ENCODE results near the gene OR6C70. TPM values are rescaled to one million over a fixed set of nuclear protein-coding genes. Genes with fewer than 3 reads are reported as not detected.

Gene OR6C70
- total RNA-seq, 1 experiment from 2014 or later: not detected

DNA sequence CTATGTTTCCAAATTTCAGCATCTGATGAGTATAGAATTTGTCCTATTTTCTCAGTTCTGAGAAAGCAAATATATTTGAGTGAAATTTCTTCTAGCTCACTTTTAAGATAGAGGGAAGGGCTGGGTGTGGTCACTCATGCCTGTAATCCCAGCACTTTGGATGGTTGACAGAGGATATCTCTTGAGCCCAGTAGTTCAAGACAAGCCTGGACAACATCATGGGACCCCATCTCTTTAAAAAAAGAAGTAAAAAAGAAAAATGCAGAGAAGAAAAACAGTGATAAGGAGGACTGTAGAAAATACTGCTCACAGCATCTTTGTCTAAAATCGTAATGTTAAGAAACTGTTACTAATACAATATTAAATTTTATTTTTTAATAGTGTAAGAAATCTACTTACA, 2.3 kb upstream of the OR6C70 start:
- 0 out of 2 replicates have a peak, but pooled peaks cover 3% of the 10 kb centered on the region for H3K27me3 ChIP-seq (ENCODE audit: control insufficient read depth, insufficient read depth, low read length)
- TF ChIP-seq, protein P1, sequence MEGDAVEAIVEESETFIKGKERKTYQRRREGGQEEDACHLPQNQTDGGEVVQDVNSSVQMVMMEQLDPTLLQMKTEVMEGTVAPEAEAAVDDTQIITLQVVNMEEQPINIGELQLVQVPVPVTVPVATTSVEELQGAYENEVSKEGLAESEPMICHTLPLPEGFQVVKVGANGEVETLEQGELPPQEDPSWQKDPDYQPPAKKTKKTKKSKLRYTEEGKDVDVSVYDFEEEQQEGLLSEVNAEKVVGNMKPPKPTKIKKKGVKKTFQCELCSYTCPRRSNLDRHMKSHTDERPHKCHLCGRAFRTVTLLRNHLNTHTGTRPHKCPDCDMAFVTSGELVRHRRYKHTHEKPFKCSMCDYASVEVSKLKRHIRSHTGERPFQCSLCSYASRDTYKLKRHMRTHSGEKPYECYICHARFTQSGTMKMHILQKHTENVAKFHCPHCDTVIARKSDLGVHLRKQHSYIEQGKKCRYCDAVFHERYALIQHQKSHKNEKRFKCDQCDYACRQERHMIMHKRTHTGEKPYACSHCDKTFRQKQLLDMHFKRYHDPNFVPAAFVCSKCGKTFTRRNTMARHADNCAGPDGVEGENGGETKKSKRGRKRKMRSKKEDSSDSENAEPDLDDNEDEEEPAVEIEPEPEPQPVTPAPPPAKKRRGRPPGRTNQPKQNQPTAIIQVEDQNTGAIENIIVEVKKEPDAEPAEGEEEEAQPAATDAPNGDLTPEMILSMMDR (IDR thresholded peaks at IDR 0.05): no peak
- TF ChIP-seq POLR2AphosphoS5 (IDR thresholded peaks at IDR 0.05; ENCODE audit: low read depth, low read length) (no peak), TCF7L2 (IDR thresholded peaks at IDR 0.05; ENCODE audit: low read depth, low read length) (no peak), SIN3A (IDR thresholded peaks at IDR 0.05; ENCODE audit: borderline replicate concordance, insufficient read depth, low read depth, low read length) (no peak)
- TF ChIP-seq, protein P2, sequence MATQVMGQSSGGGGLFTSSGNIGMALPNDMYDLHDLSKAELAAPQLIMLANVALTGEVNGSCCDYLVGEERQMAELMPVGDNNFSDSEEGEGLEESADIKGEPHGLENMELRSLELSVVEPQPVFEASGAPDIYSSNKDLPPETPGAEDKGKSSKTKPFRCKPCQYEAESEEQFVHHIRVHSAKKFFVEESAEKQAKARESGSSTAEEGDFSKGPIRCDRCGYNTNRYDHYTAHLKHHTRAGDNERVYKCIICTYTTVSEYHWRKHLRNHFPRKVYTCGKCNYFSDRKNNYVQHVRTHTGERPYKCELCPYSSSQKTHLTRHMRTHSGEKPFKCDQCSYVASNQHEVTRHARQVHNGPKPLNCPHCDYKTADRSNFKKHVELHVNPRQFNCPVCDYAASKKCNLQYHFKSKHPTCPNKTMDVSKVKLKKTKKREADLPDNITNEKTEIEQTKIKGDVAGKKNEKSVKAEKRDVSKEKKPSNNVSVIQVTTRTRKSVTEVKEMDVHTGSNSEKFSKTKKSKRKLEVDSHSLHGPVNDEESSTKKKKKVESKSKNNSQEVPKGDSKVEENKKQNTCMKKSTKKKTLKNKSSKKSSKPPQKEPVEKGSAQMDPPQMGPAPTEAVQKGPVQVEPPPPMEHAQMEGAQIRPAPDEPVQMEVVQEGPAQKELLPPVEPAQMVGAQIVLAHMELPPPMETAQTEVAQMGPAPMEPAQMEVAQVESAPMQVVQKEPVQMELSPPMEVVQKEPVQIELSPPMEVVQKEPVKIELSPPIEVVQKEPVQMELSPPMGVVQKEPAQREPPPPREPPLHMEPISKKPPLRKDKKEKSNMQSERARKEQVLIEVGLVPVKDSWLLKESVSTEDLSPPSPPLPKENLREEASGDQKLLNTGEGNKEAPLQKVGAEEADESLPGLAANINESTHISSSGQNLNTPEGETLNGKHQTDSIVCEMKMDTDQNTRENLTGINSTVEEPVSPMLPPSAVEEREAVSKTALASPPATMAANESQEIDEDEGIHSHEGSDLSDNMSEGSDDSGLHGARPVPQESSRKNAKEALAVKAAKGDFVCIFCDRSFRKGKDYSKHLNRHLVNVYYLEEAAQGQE (IDR thresholded peaks at IDR 0.05; ENCODE audit: insufficient read depth in 1 of 2, low read depth in 2 of 2, low read length in 1 of 2): no peak
- H3K36me3 ChIP-seq (ENCODE audit: control insufficient read depth, insufficient read depth, low read length): no peaks in the 10 kb centered on the region
- POLR2A ChIA-PET: no interaction called here
- ATAC-seq: no peak
- H3K27ac ChIP-seq (ENCODE audit: low read length): no peak overlapping the region
- no peak overlapping the region for H3K4me3 ChIP-seq (ENCODE audit: low read depth in 2 of 2, low read length in 2 of 2)
- no TSS peak for BruUV-seq (replicated peaks)
- no peak for DNase-seq (ENCODE audit: low read depth, low spot score)
- no peaks in the 10 kb centered on the region for H3K4me1 ChIP-seq (ENCODE audit: control insufficient read depth, insufficient read depth, low read length)
- in situ Hi-C loops (cut with HindIII; ENCODE audit: low pct_unique_long_range_greater_than_20kb, low sequenced_read_pairs) (no loop called here), intact Hi-C loops (cut with micrococcal nuclease; ENCODE audit: unreplicated experiment) (no loop called here)
- CTCF ChIA-PET: no interaction called here
- no peaks in the 10 kb centered on the region for H3K9me3 ChIP-seq (ENCODE audit: control insufficient read depth, insufficient read depth, low read depth, low read length)

DNA sequence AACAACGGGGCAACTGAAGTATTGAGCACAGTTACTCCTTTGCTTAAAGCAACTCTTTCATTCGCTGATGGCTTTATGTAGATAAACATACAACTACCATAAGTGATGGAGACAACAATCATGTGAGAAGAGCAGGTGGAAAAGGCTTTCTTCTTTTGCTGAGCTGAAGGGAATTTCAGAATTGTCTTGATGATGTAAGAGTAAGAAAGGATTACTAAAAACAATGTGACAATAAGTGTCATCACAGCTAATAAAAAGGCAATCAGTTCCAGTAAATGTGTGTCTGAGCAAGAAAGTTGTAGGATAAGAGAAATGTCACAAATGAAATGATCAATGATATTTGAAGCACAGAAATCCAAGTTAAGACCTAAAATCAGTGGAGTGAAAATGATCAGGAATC, 647 bp downstream of the OR6C70 start:
- no peak overlapping the region for H3K4me3 ChIP-seq (ENCODE audit: low read depth in 2 of 2, low read length in 2 of 2)
- ChIA-PET POLR2A (no interaction called here), CTCF (no interaction called here)
- ATAC-seq (no peak), DNase-seq (ENCODE audit: low read depth, low spot score) (no peak)
- intact Hi-C loops (cut with micrococcal nuclease; ENCODE audit: unreplicated experiment) (no loop called here), in situ Hi-C loops (cut with HindIII; ENCODE audit: low pct_unique_long_range_greater_than_20kb, low sequenced_read_pairs) (no loop called here)
- TF ChIP-seq, protein P1 (IDR thresholded peaks at IDR 0.05): no peak
- TF ChIP-seq, protein P2 (IDR thresholded peaks at IDR 0.05; ENCODE audit: insufficient read depth in 1 of 2, low read depth in 2 of 2, low read length in 1 of 2): no peak
- TF ChIP-seq SIN3A (IDR thresholded peaks at IDR 0.05; ENCODE audit: borderline replicate concordance, insufficient read depth, low read depth, low read length) (no peak), POLR2AphosphoS5 (IDR thresholded peaks at IDR 0.05; ENCODE audit: low read depth, low read length) (no peak), TCF7L2 (IDR thresholded peaks at IDR 0.05; ENCODE audit: low read depth, low read length) (no peak)
- no peaks in the 10 kb centered on the region for H3K9me3 ChIP-seq (ENCODE audit: control insufficient read depth, insufficient read depth, low read depth, low read length)
- no TSS peak for BruUV-seq (replicated peaks)
- no peak overlapping the region for H3K27ac ChIP-seq (ENCODE audit: low read length)
- H3K4me1 ChIP-seq (ENCODE audit: control insufficient read depth, insufficient read depth, low read length): no peaks in the 10 kb centered on the region
- 0 out of 2 replicates have a peak, but pooled peaks cover 3% of the 10 kb centered on the region for H3K27me3 ChIP-seq (ENCODE audit: control insufficient read depth, insufficient read depth, low read length)
- H3K36me3 ChIP-seq (ENCODE audit: control insufficient read depth, insufficient read depth, low read length): no peaks in the 10 kb centered on the region
